GDM1 (cell line): ENCODE data around the gene S100A13.

ENCODE experiments used
- DNase-seq: peaks from one replicate; lab custom pipeline; 2025; lab: John Stamatoyannopoulos, UW

Gene S100A13

GRCh38 chr1:153572569-153573015 is 54.7 kb downstream of the S100A13 start:
- peak; percentile 79 for DNase-seq

GRCh38 chr1:153571706-153572105 is 55.6 kb downstream of the S100A13 start:
- no peak for DNase-seq

- DNase-seq, result no peak
Observed at GRCh38 chr1:153570874-153571273, 56.4 kb downstream of the S100A13 start.

GRCh38 chr1:153569465-153569864 is 57.8 kb downstream of the S100A13 start:
- no peak for DNase-seq
